ENCODE results near the gene GALE.
"Not testable (repeated sequence)": the region's sequence is repeated elsewhere in the genome, so short reads cannot be mapped to it uniquely, and the experiment has no call there.

GALE gene

GRCh38 chr1:23800400-23801337 lies at the start of gene GALE:
GALE (minus strand) TSS chr1:23800754; CDS start chr1:23799007, 1,747 bp downstream.
- DNase-seq, result peak; percentile 99

GRCh38 chr1:23848673-23849616 lies 48.4 kb upstream of the GALE start:
- no peak for DNase-seq

- DNase-seq, result not testable (repeated sequence)
Observed at GRCh38 chr1:23847482-23848095, 47.0 kb upstream of the GALE start.

- DNase-seq, result peak; percentile 63
Observed at GRCh38 chr1:23845163-23845562, 44.6 kb upstream of the GALE start.

- no peak for DNase-seq
Observed at GRCh38 chr1:23843644-23844043, 43.1 kb upstream of the GALE start.

GRCh38 chr1:23838401-23838866 lies 37.9 kb upstream of the GALE start:
- DNase-seq, result peak; percentile 91

GRCh38 chr1:23837908-23838307 lies 37.4 kb upstream of the GALE start:
- DNase-seq, result no peak

GRCh38 chr1:23836037-23836436 lies 35.5 kb upstream of the GALE start:
- DNase-seq, result peak; percentile 54

GRCh38 chr1:23834156-23834555 lies 33.6 kb upstream of the GALE start:
- not testable (repeated sequence) for DNase-seq

GRCh38 chr1:23827717-23828116 lies 27.2 kb upstream of the GALE start:
- DNase-seq, result no peak

- not testable (repeated sequence) for DNase-seq
Observed at GRCh38 chr1:23826590-23826989, 26.0 kb upstream of the GALE start.

GRCh38 chr1:23825762-23826522 lies 25.4 kb upstream of the GALE start:
- DNase-seq, result no peak

GRCh38 chr1:23825076-23825761 lies 24.7 kb upstream of the GALE start, which contains the start of gene HMGCL:
HMGCL (minus strand) TSS chr1:23825429; CDS start chr1:23825415, 14 bp downstream.
- peak; percentile 97 for DNase-seq

- DNase-seq, result no peak
Observed at GRCh38 chr1:23824711-23825075, 24.1 kb upstream of the GALE start.

- DNase-seq, result no peak
Observed at GRCh38 chr1:23823767-23824166, 23.2 kb upstream of the GALE start.

- DNase-seq, result no peak
Observed at GRCh38 chr1:23817633-23818032, 17.1 kb upstream of the GALE start.

GRCh38 chr1:23816906-23817305 lies 16.4 kb upstream of the GALE start:
- DNase-seq, result peak; percentile 84

GRCh38 chr1:23816361-23816760 lies 15.8 kb upstream of the GALE start:
- no peak for DNase-seq

- no peak for DNase-seq
Observed at GRCh38 chr1:23814016-23814415, 13.5 kb upstream of the GALE start.

GRCh38 chr1:23810818-23811540 lies 10.4 kb upstream of the GALE start:
- DNase-seq, result peak; percentile 92

- DNase-seq, result peak; percentile 96
Observed at GRCh38 chr1:23809751-23810171, 9.2 kb upstream of the GALE start.

Measured in hematopoietic multipotent progenitor cell treated with erythropoietin and hydrocortisone succinate and interleukin-3 and kit ligand, for 4 days (in vitro differentiated cells).